H9 (cell line): ENCODE measurements around the gene HS6ST3. TPM values are rescaled to one million over a fixed set of nuclear protein-coding genes. Genes with fewer than 3 reads are reported as not detected.

Experiments used
- DNase-seq: peaks from one replicate; pipeline ENCODE4 v3.0.0-alpha.2; 2017
- H2AFZ ChIP-seq: one replicate; pipeline ENCODE4 v1.6.1; 2013; ENCODE audit warnings: mild to moderate bottlenecking, low read length, control low read depth, moderate library complexity
- H2AK5ac ChIP-seq: 2 replicates; pipeline ENCODE4 v1.6.1; 2013; ENCODE audit warnings: low read length, control low read depth, mixed read lengths; ENCODE audit not compliant: insufficient read length
- H2BK120ac ChIP-seq: one replicate; pipeline ENCODE4 v1.6.1; 2013; ENCODE audit warnings: low read depth, mild to moderate bottlenecking, low read length, control low read depth, inconsistent platforms; ENCODE audit not compliant: poor library complexity, severe bottlenecking
- H2BK12ac ChIP-seq: 2 replicates; pipeline ENCODE4 v1.6.1; 2013; ENCODE audit warnings: low read length, control low read depth, mixed read lengths, low read depth; ENCODE audit not compliant: insufficient read length
- H2BK15ac ChIP-seq: 2 replicates; pipeline ENCODE4 v1.6.1; 2013; ENCODE audit warnings: low read depth, low read length, control low read depth
- H2BK20ac ChIP-seq: one replicate; pipeline ENCODE4 v1.6.1; 2013; ENCODE audit warnings: low read depth, mild to moderate bottlenecking, low read length, control low read depth, inconsistent platforms; ENCODE audit not compliant: poor library complexity, severe bottlenecking
- H2BK5ac ChIP-seq: 2 replicates; pipeline ENCODE4 v1.6.1; 2013; ENCODE audit warnings: low read length, control low read depth, mixed read lengths; ENCODE audit not compliant: insufficient read length
- H3K14ac ChIP-seq: 2 replicates; pipeline ENCODE4 v1.6.1; 2013; ENCODE audit warnings: low read length, control low read depth; ENCODE audit not compliant: insufficient read depth
- H3K18ac ChIP-seq: 2 replicates; pipeline ENCODE4 v1.6.1; 2013; ENCODE audit warnings: low read depth, mild to moderate bottlenecking, mixed read lengths, low read length, control low read depth; ENCODE audit not compliant: insufficient read length
- H3K23ac ChIP-seq: 2 replicates; pipeline ENCODE4 v1.6.1; 2013; ENCODE audit warnings: low read length, control low read depth, mixed read lengths, low read depth; ENCODE audit not compliant: insufficient read length
- H3K23me2 ChIP-seq: 2 replicates; pipeline ENCODE4 v1.6.1; 2013; ENCODE audit warnings: low read depth, mild to moderate bottlenecking, mixed read lengths, low read length, control low read depth; ENCODE audit not compliant: insufficient read length, poor library complexity, severe bottlenecking
- H3K27ac ChIP-seq: 2 replicates; pipeline ENCODE4 v1.5.1; 2013; ENCODE audit warnings: low read length, control low read depth, mixed read lengths, low read depth; ENCODE audit not compliant: insufficient read length
- H3K27me3 ChIP-seq: 2 replicates; pipeline ENCODE4 v1.6.1; 2013; ENCODE audit warnings: low read length, control low read depth, inconsistent platforms; ENCODE audit not compliant: insufficient read depth
- H3K4ac ChIP-seq: 2 replicates; pipeline ENCODE4 v1.6.1; 2013; ENCODE audit warnings: low read depth, mild to moderate bottlenecking, control low read depth, inconsistent platforms, low read length, moderate library complexity
- H3K4me1 ChIP-seq: 2 replicates; pipeline ENCODE4 v1.6.1; 2013; ENCODE audit warnings: low read length, control low read depth, inconsistent platforms; ENCODE audit not compliant: insufficient read depth
- H3K4me2 ChIP-seq: 2 replicates; pipeline ENCODE4 v1.6.1; 2013; ENCODE audit warnings: low read length, control low read depth, mixed read lengths; ENCODE audit not compliant: insufficient read length, insufficient read depth
- H3K56ac ChIP-seq: 2 replicates; pipeline ENCODE4 v1.6.1; 2013; ENCODE audit warnings: low read depth, mild to moderate bottlenecking, mixed read lengths, low read length, control low read depth; ENCODE audit not compliant: insufficient read length
- H3K79me1 ChIP-seq: 2 replicates; pipeline ENCODE4 v1.6.1; 2013; ENCODE audit warnings: low read depth, mild to moderate bottlenecking, moderate library complexity, low read length, control low read depth, inconsistent platforms; ENCODE audit not compliant: insufficient read depth, poor library complexity, severe bottlenecking
- H3K79me2 ChIP-seq: 2 replicates; pipeline ENCODE4 v1.6.1; 2013; ENCODE audit warnings: low read length, control low read depth, inconsistent platforms; ENCODE audit not compliant: insufficient read depth
- H3K9ac ChIP-seq: 2 replicates; pipeline ENCODE4 v1.6.1; 2013; ENCODE audit warnings: low read length, control low read depth, mixed read lengths; ENCODE audit not compliant: insufficient read length; ENCODE audit errors: extremely low read depth
- H3K9me3 ChIP-seq: one replicate; pipeline ENCODE4 v1.6.1; 2013; ENCODE audit warnings: low read depth, low read length, inconsistent platforms; ENCODE audit not compliant: control insufficient read depth
- H3T11ph ChIP-seq: one replicate; pipeline ENCODE4 v1.6.1; 2013; ENCODE audit warnings: mild to moderate bottlenecking, low read length, control low read depth, inconsistent platforms
- H4K20me1 ChIP-seq: one replicate; pipeline ENCODE4 v1.6.1; 2013; ENCODE audit not compliant: control insufficient read depth, insufficient read length, insufficient read depth
- H4K5ac ChIP-seq: 2 replicates; pipeline ENCODE4 v1.6.1; 2013; ENCODE audit warnings: low read depth, mild to moderate bottlenecking, mixed read lengths, low read length, control low read depth; ENCODE audit not compliant: insufficient read length
- H4K8ac ChIP-seq: replicated peaks from 2 replicates; pipeline ENCODE4 v1.6.1; 2013; ENCODE audit warnings: low read length, control low read depth, mixed read lengths, low read depth; ENCODE audit not compliant: insufficient read length
- H4K91ac ChIP-seq: 2 replicates; pipeline ENCODE4 v1.6.1; 2013; ENCODE audit warnings: low read depth, mild to moderate bottlenecking, moderate library complexity, mixed read lengths, low read length, control low read depth; ENCODE audit not compliant: insufficient read length
- H3K27ac Mint-ChIP-seq, 3 experiments: 2 replicates in 2 of 3; 3 replicates in 1 of 3; pipeline ENCODE4 v1.8.0; 2020 to 2021; ENCODE audit warnings: mixed read lengths in 3 of 3, mild to moderate bottlenecking in 1 of 3, moderate library complexity in 1 of 3
- H3K27me3 Mint-ChIP-seq: 2 replicates; pipeline ENCODE4 v1.8.0; 2021; ENCODE audit warnings: low read depth, mild to moderate bottlenecking, moderate library complexity, mixed read lengths
- H3K36me3 Mint-ChIP-seq, 3 experiments: 2 replicates in 2 of 3; 3 replicates in 1 of 3; pipeline ENCODE4 v1.8.0; 2020 to 2021; ENCODE audit warnings: low read depth in 3 of 3, mixed read lengths in 3 of 3; ENCODE audit not compliant: insufficient read depth in 1 of 3
- H3K4me1 Mint-ChIP-seq, 2 experiments: 2 replicates each; pipeline ENCODE4 v1.8.0; 2020; ENCODE audit warnings: mixed read lengths in 2 of 2
- H3K4me3 Mint-ChIP-seq, 2 experiments: 2 replicates in 1 of 2; 3 replicates in 1 of 2; pipeline ENCODE4 v1.8.0; 2020 to 2021; ENCODE audit warnings: mild to moderate bottlenecking in 2 of 2, mixed read lengths in 2 of 2, moderate library complexity in 1 of 2
- H3K9me3 Mint-ChIP-seq, 2 experiments: 2 replicates in 1 of 2; 3 replicates in 1 of 2; pipeline ENCODE4 v1.8.0; 2020; ENCODE audit warnings: mild to moderate bottlenecking in 2 of 2, mixed read lengths in 2 of 2, moderate library complexity in 1 of 2
- CTCF ChIP-seq: fragments of 200-600 bp; sonication (generic); conservative IDR thresholded peaks from 3 replicates; pipeline ENCODE4 v1.8.0; 2021; ENCODE audit warnings: antibody characterized with exemption, mild to moderate bottlenecking
- WGBS: extraction: QIAGEN DNeasy Blood & Tissue Kit; methylation state at CpG from one replicate; pipeline ENCODE4 v1.1.7; 2013; ENCODE audit warnings: missing lambda C conversion rate, low lambda C conversion rate, mixed read lengths; ENCODE audit not compliant: insufficient read length; ENCODE audit errors: extremely low coverage; 5-methylcytosine and 5-hydroxymethylcytosine counted together
- total RNA-seq: library from RNA; stranded (reverse); gene quantifications from 2 replicates; pipeline ENCODE4 v1.2.1, GENCODE V29; 2021

HS6ST3 gene
- total RNA-seq, 1 experiment from 2014 or later, result 0.44 TPM

- no peaks in the 10 kb centered on the region for H3K79me2 ChIP-seq
- no peaks in the 10 kb centered on the region for H4K20me1 ChIP-seq
- H3K27ac ChIP-seq, result no peak overlapping the region
- Mint-ChIP-seq H3K4me3 (no peak overlapping the region), H3K27me3 (no peaks in the 10 kb centered on the region), H3K36me3 (no peaks in the 10 kb centered on the region), H3K9me3 (no peaks in the 10 kb centered on the region; a peak in 1 of 5 replicates), H3K27ac (no peak overlapping the region), H3K4me1 (no peaks in the 10 kb centered on the region)
- H3K9ac ChIP-seq, result no peak overlapping the region
- no peak overlapping the region for H3K4me2 ChIP-seq
- no peak for DNase-seq
- no peaks in the 10 kb centered on the region for H3K27me3 ChIP-seq
- no peak overlapping the region for H2BK15ac ChIP-seq
- no peaks in the 10 kb centered on the region for H3K23me2 ChIP-seq
- H3K4ac ChIP-seq, result no peak overlapping the region
- no peak overlapping the region for H2BK12ac ChIP-seq
- H2AFZ ChIP-seq, result no peak overlapping the region
- H3T11ph ChIP-seq, result no peak overlapping the region
- H3K56ac ChIP-seq, result no peak overlapping the region
- no peak overlapping the region for H4K8ac ChIP-seq
- no CpG with 5 or more reads among the region's 3 CpGs for WGBS
- H4K91ac ChIP-seq, result no peak overlapping the region
- H2BK20ac ChIP-seq, result no peak overlapping the region
- TF ChIP-seq CTCF, result peak; percentile 57; the same call in 2 of the 3 replicates
- no peak overlapping the region for H3K23ac ChIP-seq
- H3K9me3 ChIP-seq, result no peaks in the 10 kb centered on the region
- H3K4me1 ChIP-seq, result no peaks in the 10 kb centered on the region
- no peak overlapping the region for H2BK5ac ChIP-seq
- H3K18ac ChIP-seq, result no peak overlapping the region
- H3K14ac ChIP-seq, result no peak overlapping the region
- no peak overlapping the region for H2AK5ac ChIP-seq
- H3K79me1 ChIP-seq, result no peaks in the 10 kb centered on the region
- no peak overlapping the region for H4K5ac ChIP-seq
- H2BK120ac ChIP-seq, result no peak overlapping the region
These were observed 51.1 kb downstream of the HS6ST3 start for GRCh38 chr13:96141032-96141431.
